ENCODE data around the gene SRRM2. TPM values are rescaled to one million over a fixed set of nuclear protein-coding genes. Genes with fewer than 3 reads are reported as not detected.
A peak's percentile ranks its signal among the peaks of the same experiment; 100 is the strongest.

The SRRM2 gene
- total and polyA plus RNA-seq, 8 donors, result 536 to 710 (median 632) TPM

DNA sequence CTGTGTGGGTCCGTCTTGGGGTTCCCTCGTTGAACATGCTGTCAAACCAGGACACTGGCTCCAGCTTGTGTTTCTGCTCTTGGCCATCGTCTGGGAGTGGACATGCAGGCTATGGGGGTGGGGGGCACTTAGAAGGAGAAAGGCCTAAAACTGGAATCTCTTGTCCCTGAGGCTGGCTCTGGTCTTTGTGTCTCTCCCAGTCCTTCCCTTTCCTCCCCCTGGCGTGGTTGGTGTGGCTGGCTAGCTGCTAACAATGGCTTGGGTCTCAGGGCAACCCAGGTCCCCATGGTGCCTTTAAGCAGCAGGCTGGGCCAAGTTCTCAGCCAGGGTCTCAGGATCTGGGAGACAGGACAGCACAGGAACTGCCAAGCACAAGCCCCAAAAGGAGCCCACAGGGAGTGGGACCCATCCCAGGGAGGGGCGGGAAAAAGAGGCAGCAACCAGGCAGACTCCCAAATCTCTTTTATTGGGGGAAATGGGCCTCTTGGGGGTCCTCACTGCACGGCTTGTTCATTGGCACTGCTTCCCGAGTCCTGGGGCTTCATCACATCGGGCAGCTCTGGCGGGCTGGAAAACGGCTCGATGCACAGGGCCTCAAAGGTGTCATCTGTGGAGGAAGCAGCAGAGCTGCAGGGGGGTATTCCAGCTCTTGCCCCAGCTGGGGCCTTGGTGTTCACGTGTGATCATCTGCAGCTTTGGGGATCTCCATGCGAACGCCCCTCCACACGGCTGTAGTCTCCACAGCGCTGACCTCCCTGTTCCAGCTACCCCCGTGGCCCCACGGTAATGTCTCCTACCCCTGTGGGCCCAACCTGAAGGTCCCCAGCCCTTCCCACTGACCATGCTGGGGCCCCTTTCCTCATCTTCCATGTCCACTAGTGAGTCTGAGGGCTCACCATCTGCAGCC is 19.3 kb downstream of the SRRM2 start:
- Histone ChIP-seq H3K4me1 (peaks cover 15 to 33% of the 10 kb centered on the region in 2 donors), H3K27ac (no peak overlapping the region), H3K27me3 (no peaks in the 10 kb centered on the region), H3K4me3 (no peak overlapping the region), H3K36me3 (peaks cover 5 to 87% of the 10 kb centered on the region in 2 donors), H3K9me3 (no peaks in the 10 kb centered on the region)
- TF ChIP-seq, protein P1, sequence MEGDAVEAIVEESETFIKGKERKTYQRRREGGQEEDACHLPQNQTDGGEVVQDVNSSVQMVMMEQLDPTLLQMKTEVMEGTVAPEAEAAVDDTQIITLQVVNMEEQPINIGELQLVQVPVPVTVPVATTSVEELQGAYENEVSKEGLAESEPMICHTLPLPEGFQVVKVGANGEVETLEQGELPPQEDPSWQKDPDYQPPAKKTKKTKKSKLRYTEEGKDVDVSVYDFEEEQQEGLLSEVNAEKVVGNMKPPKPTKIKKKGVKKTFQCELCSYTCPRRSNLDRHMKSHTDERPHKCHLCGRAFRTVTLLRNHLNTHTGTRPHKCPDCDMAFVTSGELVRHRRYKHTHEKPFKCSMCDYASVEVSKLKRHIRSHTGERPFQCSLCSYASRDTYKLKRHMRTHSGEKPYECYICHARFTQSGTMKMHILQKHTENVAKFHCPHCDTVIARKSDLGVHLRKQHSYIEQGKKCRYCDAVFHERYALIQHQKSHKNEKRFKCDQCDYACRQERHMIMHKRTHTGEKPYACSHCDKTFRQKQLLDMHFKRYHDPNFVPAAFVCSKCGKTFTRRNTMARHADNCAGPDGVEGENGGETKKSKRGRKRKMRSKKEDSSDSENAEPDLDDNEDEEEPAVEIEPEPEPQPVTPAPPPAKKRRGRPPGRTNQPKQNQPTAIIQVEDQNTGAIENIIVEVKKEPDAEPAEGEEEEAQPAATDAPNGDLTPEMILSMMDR (IDR thresholded peaks at IDR 0.05), result no peak
- ATAC-seq (no peak), DNase-seq (no peak)
- intact Hi-C loops (cut with DNase I), result no loop called here

- TF ChIP-seq, protein P1 (IDR thresholded peaks at IDR 0.05), result no peak
- no peak overlapping the region for H3K4me3 ChIP-seq
- H3K27ac ChIP-seq, result peak overlapping the region in 1 of 2 donors; percentile 8
- no peaks in the 10 kb centered on the region for H3K27me3 ChIP-seq
- no peaks in the 10 kb centered on the region for H3K9me3 ChIP-seq
- peaks cover 5 to 71% of the 10 kb centered on the region in 2 donors for H3K36me3 ChIP-seq
- intact Hi-C loops (cut with DNase I), result no loop called here
- ATAC-seq (no peak), DNase-seq (no peak)
- peaks cover 18 to 39% of the 10 kb centered on the region in 2 donors for H3K4me1 ChIP-seq
Observed at GRCh38 chr16:2773188-2773968, 20.9 kb downstream of the SRRM2 start.

DNA sequence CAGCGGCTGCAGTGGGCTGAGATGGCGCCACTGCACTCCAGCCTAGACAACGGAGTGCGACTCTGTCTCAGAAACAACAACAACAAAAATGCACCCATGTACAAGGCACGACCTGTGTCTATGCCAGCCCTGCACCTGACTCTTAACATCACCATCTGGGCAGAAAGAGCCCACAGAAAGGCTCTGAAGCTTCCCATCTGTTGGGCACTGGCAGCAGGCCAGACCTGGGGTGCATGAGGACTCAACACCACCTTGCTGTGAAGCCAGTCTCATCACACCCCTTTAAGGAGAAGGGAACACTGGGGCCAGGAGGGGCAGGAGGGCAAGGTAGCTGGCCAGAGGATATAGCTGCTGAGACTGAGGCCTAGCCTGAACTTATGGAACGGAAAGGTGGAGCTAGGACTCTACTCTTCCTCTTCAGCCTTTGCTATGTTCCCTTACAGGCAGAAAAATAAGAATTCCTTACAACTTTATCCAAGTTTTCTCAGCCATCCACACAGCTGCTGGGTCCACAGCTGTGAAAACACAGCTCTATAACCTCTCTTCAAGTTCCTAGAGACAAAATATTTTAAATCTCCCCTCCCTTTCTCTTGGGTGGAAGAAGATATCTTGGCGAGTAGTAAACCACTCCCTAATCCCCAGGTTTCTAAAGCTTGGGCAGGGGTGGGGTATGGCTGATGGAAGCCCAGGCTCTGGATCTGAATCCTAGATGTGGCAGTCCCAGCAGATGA is 21.9 kb downstream of the SRRM2 start:
- intact Hi-C loops (cut with DNase I), result no loop called here
- no peak overlapping the region for H3K27ac ChIP-seq
- no peaks in the 10 kb centered on the region for H3K9me3 ChIP-seq
- no peak for ATAC-seq
- TF ChIP-seq, protein P1 (IDR thresholded peaks at IDR 0.05), result no peak
- no peak overlapping the region for H3K4me3 ChIP-seq
- peaks cover 5 to 62% of the 10 kb centered on the region in 2 donors for H3K36me3 ChIP-seq
- DNase-seq, result no peak
- H3K4me1 ChIP-seq, result peaks cover 22 to 43% of the 10 kb centered on the region in 2 donors
- H3K27me3 ChIP-seq, result no peaks in the 10 kb centered on the region

- ATAC-seq (no peak), DNase-seq (no peak)
- TF ChIP-seq, protein P1 (IDR thresholded peaks at IDR 0.05), result no peak
- peaks cover 22 to 37% of the 10 kb centered on the region in 2 donors for H3K4me1 ChIP-seq
- no peaks in the 10 kb centered on the region for H3K27me3 ChIP-seq
- peak overlapping the region in 1 of 2 donors; percentile 2 for H3K27ac ChIP-seq
- peak overlapping the region in 1 of 2 donors; percentile 95 for H3K4me3 ChIP-seq
- H3K9me3 ChIP-seq, result no peaks in the 10 kb centered on the region
- peaks cover 0 to 53% of the 10 kb centered on the region in 2 donors for H3K36me3 ChIP-seq
- intact Hi-C loops (cut with DNase I), result no loop called here
Observed at GRCh38 chr16:2775131-2775716, 22.8 kb downstream of the SRRM2 start.

Data from left lung (tissue), 10 donors.